Peyer's patch (tissue), 4 donors: Measurements from ENCODE around the gene STAG2.

ENCODE experiments used
- CTCF ChIP-seq, 6 experiments: fragments of 450-650 bp in 4 of 6; fragments of 200-600 bp in 2 of 6; sonication (generic) in 1 of 6; IDR thresholded peaks; one replicate each; pipeline ENCODE4 v1.5.1; 2017 to 2019; ENCODE audit warnings: antibody characterized with exemption in 6 of 6, mild to moderate bottlenecking in 3 of 6, moderate library complexity in 1 of 6
- POLR2A ChIP-seq, 2 donors: fragments of 450-650 bp; IDR thresholded peaks; one replicate each; pipeline ENCODE4 v1.5.1; 2017; ENCODE audit warnings: antibody characterized with exemption in 2 of 2, mild to moderate bottlenecking in 2 of 2, moderate library complexity in 2 of 2

DNA sequence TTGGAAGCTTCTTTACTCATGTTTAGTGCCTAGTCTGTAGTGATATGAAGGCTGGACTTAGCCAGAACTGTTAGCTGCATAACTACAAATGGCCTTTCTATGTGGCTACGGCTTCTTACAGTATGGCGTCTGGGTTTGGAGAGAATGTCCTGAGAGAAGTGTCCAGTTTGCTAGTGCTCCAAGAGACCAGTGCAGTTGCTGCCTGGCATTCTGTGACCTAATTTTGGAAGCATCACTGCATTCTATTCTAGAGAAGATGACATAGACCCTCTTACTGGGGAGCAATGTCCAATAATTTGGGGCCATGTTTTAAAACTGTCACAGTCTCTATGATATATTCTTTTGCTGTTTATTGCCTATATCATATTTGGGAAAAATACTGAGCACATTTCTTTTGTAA is 74.2 kb downstream of the STAG2 start:
- TF ChIP-seq CTCF (IDR thresholded peaks at IDR 0.05) (no peak), POLR2A (IDR thresholded peaks at IDR 0.05) (no peak)
